Stimulated activated CD4-positive, alpha-beta T cell treated with anti-CD3 and anti-CD28 coated beads, Interleukin-1b, Interleukin-23, amount 100 ng/mL, for 48 hours (primary cell): ENCODE results near the gene RBM38.
"Not testable (repeated sequence)": the region's sequence is repeated elsewhere in the genome, so short reads cannot be mapped to it uniquely, and the experiment has no call there.

Experiments used
- DNase-seq: peaks from one replicate; pipeline ENCODE4 v3.0.0-alpha.2; 2020

Gene RBM38

GRCh38 chr20:57390604-57391438 is at the start of gene RBM38:
TSS of gene RBM38 (plus strand) at chr20:57391396. CDS start at chr20:57391582, 186 bp downstream.
- peak; percentile 85 for DNase-seq

GRCh38 chr20:57341663-57342062 is 49.5 kb upstream of the RBM38 start:
- no peak for DNase-seq

DNA sequence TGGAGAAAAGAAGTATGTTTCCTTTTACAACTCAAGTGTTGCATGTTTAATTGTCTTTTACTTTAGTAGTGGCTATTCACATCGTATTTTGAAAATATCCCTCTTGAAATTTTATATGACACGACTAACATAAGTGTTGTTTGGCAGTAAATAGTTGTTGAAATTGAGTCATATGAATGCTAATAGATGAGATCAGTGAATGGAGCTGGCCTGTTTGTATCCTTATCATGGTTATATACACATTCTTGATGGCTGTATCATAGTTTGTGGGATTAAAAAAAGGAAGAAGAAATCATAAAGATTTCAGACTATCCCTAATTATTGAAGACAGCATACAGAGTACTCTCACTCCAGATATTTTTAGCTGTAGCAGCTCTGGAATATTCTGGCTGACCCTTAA is 48.4 kb upstream of the RBM38 start:
- no peak for DNase-seq

DNA sequence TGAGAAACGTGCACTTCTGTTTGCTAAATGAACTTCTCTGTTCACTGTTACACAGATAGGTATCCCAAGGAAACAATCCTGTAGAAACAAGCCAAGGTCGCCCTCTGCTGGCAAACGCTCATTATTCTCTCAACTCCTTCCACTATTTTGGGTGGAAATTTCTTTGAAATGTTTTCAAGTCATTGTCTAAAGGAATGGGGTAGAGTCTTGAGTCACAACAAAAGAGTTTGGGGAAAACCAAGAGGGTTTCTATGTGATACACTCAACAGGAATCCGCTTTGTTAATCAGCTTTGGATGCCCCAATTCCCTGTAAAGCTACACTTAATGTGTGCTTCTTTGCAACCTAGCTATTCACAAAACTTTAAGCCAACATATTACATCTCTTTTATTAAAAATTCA is 44.7 kb upstream of the RBM38 start:
- peak; percentile 67 for DNase-seq

DNA sequence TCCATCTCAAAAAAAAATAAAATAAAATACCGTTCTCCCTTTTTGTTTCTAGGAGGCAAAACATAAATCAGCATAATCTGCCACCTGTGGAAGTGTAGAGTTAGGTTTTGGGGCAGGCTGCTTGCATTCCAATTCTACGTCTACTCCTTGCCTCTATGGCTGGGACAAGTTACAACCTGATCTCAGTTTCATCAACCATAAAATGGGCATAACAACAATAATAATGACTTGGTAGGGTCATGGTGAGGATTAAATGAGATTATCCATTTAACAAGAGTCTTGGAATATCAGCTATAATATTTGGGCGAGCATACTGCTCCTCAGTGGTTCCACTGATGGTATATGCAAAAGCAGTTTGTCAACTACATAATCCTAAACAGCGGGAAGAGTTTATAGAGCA is 43.8 kb upstream of the RBM38 start:
- DNase-seq = no peak

DNA sequence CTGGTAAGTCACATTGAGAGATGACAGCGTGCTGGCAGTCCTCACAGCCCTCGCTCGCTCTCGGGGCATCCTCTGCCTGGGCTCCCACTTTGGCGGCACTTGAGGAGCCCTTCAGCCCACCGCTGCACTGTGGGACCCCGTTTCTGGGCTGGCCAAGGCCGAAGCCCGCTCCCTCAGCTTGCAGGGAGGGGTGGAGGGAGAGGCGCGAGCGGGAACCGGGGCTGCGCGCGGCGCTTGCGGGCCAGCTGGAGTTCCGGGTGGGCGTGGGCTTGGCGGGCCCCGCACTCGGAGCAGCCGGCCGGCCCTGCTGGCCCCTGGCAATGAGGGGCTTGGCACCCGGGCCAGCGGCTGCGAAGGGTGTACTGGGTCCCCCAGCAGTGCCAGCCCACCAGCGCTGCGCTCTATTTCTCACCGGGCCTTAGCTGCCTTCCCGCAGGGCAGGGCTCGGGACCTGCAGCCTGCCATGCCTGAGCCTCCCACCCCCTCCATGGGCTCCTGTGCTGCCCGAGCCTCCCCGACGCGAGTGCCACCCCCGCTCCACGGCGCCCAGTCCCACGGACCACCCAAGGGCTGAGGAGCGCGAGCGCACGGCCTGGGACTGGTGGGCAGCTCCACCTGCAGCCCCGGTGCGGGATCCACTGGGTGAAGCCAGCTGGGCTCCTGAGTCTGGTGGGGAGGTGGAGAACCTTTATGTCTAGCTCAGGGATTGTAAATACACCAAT is 42.8 kb upstream of the RBM38 start:
- not testable (repeated sequence) for DNase-seq

- peak; percentile 25 for DNase-seq
Measured at GRCh38 chr20:57348922-57349574, 42.1 kb upstream of the RBM38 start.

DNA sequence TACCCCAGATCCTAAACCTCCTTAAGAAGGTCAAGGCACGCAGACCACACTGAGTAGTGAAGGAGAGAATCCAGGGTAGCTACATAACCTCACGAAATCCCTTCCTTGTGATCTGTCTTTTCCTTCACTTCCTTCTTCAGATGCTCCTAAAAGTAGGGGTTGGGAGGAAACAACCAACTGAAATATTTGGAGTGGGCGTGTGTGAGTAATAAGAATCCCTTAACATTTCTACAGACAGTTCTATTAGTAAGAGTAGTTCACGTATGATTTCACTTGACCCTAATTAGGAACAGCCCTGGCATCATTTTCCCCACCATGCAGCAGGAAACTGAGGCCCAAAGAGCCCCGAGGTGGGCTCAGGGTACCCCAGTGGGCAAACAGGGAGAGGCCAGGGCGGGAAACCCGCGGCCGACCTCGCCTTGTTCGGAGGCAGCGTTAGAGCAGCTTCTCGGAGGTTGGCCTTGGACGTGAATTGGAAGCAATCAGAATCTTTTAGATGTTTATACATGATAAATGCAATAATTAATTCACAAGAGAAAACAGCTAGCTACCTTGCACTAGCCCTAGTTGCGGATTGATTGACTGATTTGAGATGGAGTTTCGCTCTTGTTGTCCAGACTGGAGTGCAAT is 41.0 kb upstream of the RBM38 start:
- DNase-seq = no peak

DNA sequence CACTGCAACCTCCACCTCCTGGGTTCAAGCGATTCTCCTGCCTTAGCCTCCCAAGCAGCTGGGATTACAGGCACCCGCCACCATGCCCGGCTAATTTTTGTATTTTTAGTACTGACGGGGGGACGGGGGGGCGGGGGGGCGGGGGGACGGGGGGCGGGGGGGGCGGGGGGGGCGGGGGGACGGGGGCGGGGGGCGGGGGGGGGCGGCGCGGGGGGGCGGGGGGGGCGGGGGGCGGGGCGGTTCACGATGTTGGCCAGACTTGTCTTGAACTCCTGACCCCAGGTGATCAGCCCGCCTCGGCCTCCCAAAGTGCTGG is 40.5 kb upstream of the RBM38 start:
- DNase-seq = not testable (repeated sequence)

DNA sequence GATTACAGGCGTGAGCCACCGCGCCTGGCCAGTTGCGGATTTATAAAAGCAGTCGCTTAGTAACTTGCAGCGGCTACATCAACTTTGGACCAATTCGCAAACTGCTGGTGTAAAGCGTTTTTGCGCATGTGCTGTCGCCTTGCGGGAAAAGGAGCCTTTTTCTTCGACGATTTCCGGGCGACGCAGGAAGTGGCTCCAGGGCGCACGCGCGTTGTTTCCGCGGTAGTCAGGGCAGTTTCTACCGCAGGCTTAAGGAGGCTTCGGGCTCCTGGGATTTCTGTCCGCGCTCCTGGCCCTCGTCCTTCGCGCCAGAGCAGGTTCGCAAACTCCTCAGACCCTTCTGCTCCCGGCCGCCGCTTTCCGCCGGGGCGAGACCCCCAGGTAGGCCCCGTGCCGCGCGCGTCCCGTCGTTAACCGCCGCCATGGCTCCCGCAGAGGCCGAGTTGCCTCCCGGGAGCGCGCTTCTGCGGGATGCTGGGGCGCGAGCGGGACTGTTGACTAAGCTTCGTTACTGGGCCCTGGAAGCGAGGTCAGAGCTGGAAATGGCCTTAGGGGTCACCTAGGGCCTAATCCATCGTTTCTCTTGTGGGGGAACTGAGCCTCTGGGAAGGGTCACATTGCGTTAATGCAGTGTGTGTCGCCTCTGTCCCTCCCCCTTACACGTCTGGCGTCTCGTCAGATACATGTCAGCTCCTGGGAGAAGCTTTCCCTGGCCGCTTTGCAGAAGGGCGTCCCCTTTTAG is 40.0 kb upstream of the RBM38 start, which contains the start of gene RAE1:
Gene RAE1 (plus strand): TSS at position 214 of the 742 bp plus-strand sequence. CDS start 2,784 bp downstream, outside the sequence.
- DNase-seq = peak; percentile 89

DNA sequence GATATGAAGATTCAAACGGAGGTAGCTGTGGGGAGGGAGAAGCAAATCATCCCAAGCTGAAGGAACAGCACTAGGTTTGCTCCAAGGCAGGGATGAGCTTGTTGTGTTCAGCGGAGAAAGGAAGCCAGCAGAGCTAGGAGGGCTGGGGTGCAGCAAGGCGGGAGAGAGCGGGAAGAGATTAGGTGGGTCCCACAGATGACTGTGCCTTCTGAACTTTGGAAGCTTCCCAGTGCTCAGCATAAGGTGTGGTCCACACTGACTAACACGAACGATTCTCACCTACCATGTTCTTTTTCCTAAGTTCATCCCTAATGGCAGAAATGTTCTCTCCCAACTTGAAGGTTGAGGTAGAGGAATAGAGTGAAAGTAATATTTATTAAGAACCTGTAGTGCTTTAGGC is 38.9 kb upstream of the RBM38 start:
- DNase-seq = no peak

DNA sequence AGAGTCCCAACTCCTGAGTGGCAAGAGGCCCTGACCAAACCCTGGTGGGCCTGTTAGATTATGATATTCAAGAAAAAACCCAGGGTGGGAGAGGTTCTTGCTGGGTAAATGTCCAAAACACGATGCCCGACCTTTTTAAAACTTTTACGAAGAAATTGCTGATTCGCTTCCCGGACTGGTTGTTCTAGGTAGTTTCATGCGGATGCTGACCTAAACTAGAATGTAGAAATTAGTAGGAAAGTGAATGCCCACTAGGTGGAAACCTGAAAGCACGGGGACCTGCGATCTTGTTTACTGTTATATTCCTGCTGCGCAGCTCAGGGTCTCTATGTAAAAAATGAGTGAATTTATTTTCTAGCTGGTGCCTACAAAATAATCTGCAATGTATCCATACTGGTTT is 37.8 kb upstream of the RBM38 start:
- DNase-seq = no peak

DNA sequence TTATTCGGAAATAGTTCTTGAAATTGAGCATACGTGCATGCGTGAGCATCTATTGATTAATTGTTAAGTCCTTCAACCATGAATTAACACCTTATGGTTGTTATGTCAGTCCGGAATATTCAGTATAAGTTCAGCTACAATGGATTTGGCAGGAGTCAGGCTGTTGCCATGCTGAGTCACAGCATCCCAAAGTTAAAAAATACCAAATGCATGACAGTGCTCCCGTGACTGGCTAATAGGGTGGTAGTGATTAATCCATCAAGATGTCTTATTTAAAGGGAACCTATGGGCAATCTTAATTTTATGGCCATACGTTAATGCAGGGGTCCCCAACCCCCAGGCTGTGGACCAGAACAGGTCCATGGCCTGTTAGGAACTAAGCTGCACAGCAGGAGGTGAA is 29.7 kb upstream of the RBM38 start:
- DNase-seq = no peak

DNA sequence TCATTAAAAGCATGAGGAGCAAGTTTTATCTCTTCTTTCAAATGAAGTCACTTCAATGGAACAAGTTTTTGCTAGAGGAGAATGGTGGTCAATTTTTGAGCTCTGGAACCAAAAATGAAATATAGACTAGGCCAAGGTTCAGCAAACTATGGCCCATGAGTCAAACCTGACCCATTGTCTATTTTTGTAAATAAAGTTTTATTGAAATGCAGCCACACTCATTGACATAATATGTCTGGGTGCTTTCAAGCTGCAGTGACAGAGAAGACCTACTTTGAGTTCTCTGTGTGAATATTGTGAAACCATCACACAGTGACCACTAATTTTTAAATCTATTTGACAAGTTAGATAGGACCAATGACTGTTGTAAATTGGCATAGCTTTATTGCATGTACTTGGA is 26.7 kb upstream of the RBM38 start:
- no peak for DNase-seq

- DNase-seq = no peak
Measured at GRCh38 chr20:57369596-57369995, 21.6 kb upstream of the RBM38 start.

DNA sequence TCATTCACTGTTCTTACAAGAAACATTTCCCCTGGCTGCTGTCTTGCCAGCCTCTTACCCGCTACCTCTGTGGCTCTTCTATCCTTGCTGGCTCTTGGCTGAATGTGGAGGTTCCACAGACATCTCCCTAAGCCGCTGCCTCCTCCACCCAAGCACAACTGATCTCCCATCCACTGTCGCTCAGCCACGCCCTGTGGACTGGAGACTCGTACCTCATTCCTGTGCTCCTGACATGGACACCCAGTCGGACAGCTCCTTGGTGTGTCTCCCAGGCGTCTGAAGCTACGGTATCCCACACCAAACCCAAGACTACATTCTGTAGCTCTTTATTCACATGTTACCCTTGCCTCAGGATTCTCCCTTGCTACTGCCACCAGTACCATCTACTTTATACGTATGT is 20.9 kb upstream of the RBM38 start:
- no peak for DNase-seq

DNA sequence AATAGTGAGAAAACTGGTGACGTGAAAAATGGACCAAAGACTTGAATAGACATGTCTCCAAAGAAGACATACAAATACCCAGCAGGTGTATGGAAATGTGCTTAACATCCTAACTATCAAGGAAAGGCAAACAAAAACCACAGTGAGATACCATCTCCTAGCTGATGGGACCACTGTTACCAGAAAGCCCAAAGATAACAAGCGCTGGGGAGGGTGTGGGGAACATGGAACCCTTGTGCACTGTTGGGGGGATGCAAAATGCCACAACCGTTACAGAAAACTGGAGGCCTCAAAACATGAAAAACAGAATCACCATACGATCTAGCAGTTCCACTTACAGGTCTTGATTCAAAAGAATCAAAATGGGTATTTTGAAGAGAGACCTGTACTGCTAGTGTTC is 19.8 kb upstream of the RBM38 start:
- no peak for DNase-seq

GRCh38 chr20:57372157-57372556 is 19.0 kb upstream of the RBM38 start:
- no peak for DNase-seq

- no peak for DNase-seq
Measured at GRCh38 chr20:57372581-57373350, 18.4 kb upstream of the RBM38 start.

GRCh38 chr20:57374343-57374930 is 16.8 kb upstream of the RBM38 start:
- no peak for DNase-seq

DNA sequence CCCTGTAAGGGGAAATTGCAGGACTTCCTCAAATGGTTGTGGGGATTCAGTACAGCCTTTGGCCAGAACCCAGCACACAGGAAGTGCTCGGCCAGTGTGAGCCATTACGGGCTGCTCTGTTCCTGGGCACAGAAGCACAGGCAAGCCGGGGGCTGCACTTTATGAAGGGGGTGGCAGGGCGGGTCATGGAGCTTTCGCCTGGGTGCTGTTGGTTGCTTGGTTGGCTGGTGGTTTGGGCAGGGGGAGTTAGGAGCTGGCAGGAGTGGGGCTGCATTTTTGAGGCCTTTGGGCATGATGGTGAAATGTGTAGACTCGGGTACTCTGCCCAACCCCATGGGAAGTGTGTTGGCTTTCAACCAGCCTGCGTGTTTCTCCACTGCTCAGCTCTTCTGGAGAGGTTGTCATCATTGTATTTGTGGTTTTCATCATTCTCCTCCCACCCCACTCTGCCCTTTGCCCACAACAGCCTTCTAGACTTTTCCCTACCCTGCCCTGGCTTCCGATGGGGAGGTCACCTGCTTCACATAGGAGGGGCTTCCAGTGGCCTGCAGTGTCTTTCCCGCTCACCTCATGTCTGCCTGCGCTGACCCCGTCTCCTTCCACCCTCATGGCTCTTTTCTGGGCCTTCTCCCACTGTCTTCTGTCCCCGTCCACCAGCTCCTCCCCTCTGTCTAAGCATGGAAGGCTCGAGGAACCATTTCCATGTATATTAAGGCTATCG is 16.1 kb upstream of the RBM38 start:
- DNase-seq = no peak
